ENCODE data around the gene CBFA2T3.
"Not testable (repeated sequence)": the region's sequence is repeated elsewhere in the genome, so short reads cannot be mapped to it uniquely, and the experiment has no call there.

CBFA2T3 gene

GRCh38 chr16:88904676-88905365 is 72.2 kb downstream of the CBFA2T3 start:
- DNase-seq = no peak

GRCh38 chr16:88903267-88903666 is 73.7 kb downstream of the CBFA2T3 start:
- no peak for DNase-seq

GRCh38 chr16:88902744-88903143 is 74.3 kb downstream of the CBFA2T3 start:
- no peak for DNase-seq

- no peak for DNase-seq
Observed at GRCh38 chr16:88901718-88902337, 75.2 kb downstream of the CBFA2T3 start.

- DNase-seq = no peak
Observed at GRCh38 chr16:88900662-88901052, 76.3 kb downstream of the CBFA2T3 start.

GRCh38 chr16:88899901-88900661 is 76.9 kb downstream of the CBFA2T3 start:
- no peak for DNase-seq

- DNase-seq = no peak
Observed at GRCh38 chr16:88897696-88898425, 79.1 kb downstream of the CBFA2T3 start.

GRCh38 chr16:88896238-88897070 is 80.6 kb downstream of the CBFA2T3 start:
- DNase-seq = no peak

GRCh38 chr16:88895335-88895734 is 81.7 kb downstream of the CBFA2T3 start:
- DNase-seq = no peak

GRCh38 chr16:88894681-88895300 is 82.2 kb downstream of the CBFA2T3 start:
- DNase-seq = no peak

- DNase-seq = not testable (repeated sequence)
Observed at GRCh38 chr16:88894266-88894665, 82.7 kb downstream of the CBFA2T3 start.

- DNase-seq = no peak
Observed at GRCh38 chr16:88893127-88893968, 83.7 kb downstream of the CBFA2T3 start.

GRCh38 chr16:88892065-88892464 is 84.9 kb downstream of the CBFA2T3 start:
- DNase-seq = no peak

GRCh38 chr16:88891083-88891482 is 85.9 kb downstream of the CBFA2T3 start:
- DNase-seq = no peak

GRCh38 chr16:88889702-88890352 is 87.2 kb downstream of the CBFA2T3 start:
- DNase-seq = not testable (repeated sequence)

- DNase-seq = no peak
Observed at GRCh38 chr16:88888461-88889387, 88.3 kb downstream of the CBFA2T3 start.

- no peak for DNase-seq
Observed at GRCh38 chr16:88888057-88888456, 89.0 kb downstream of the CBFA2T3 start.

GRCh38 chr16:88886845-88887521 is 90.0 kb downstream of the CBFA2T3 start:
- DNase-seq = no peak

- no peak for DNase-seq
Observed at GRCh38 chr16:88886420-88886844, 90.6 kb downstream of the CBFA2T3 start.

Data from activated CD4-positive, alpha-beta T cell treated with anti-CD3 and anti-CD28 coated beads for 48 hours (primary cell).